Right lobe of liver (tissue), 6 donors: Measurements from ENCODE around the gene PTPN9. TPM values are rescaled to one million over a fixed set of nuclear protein-coding genes. Genes with fewer than 3 reads are reported as not detected.
"Not testable (repeated sequence)": the region's sequence is repeated elsewhere in the genome, so short reads cannot be mapped to it uniquely, and the experiment has no call there.

ENCODE experiments used
- ATAC-seq, 4 donors: fragments of 200-7000 bp; cut with Tn5 transposase; one replicate each; pipeline ENCODE4 v1.9.1; 2020; ENCODE audit warnings: mild to moderate bottlenecking in 4 of 4, moderate library complexity in 4 of 4
- DNase-seq, 3 donors: peaks; one replicate each; pipeline ENCODE4 v3.0.0-alpha.2; 2020
- H3K27ac ChIP-seq, 3 donors: fragments of 200-600 bp; one replicate each; pipeline ENCODE4 v1.8.0; 2022
- H3K27me3 ChIP-seq, 2 donors: fragments of 200-600 bp; one replicate each; pipeline ENCODE4 v1.8.0; 2022
- H3K36me3 ChIP-seq, 4 donors: fragments of 200-600 bp; sonication (generic) in 1 of 4; one replicate each; pipeline versions ENCODE4 v1.5.1 to v1.8.0; 2017 to 2022; ENCODE audit warnings: control low read depth in 1 of 4
- H3K4me1 ChIP-seq, 4 donors: fragments of 200-600 bp; sonication (generic) in 1 of 4; one replicate each; pipeline versions ENCODE4 v1.5.1 to v1.8.0; 2017 to 2022; ENCODE audit warnings: control low read depth in 1 of 4
- H3K4me3 ChIP-seq, 3 donors: fragments of 200-600 bp; one replicate each; pipeline ENCODE4 v1.8.0; 2022
- H3K9me3 ChIP-seq, 4 donors: fragments of 200-600 bp; sonication (generic) in 1 of 4; one replicate each; pipeline versions ENCODE4 v1.5.1 to v1.8.0; 2017 to 2022; ENCODE audit warnings: control low read depth in 1 of 4
- POLR2A ChIP-seq: fragments of 450-650 bp; IDR thresholded peaks from one replicate; pipeline ENCODE4 v1.6.1; 2017; ENCODE audit warnings: antibody characterized with exemption, mild to moderate bottlenecking
- WGBS: methylation state at CpG from one replicate; pipeline ENCODE4 v1.1.6; 2018; ENCODE audit warnings: low coverage, low lambda C conversion rate; ENCODE audit not compliant: insufficient coverage; ENCODE audit errors: missing lambda C conversion rate; 5-methylcytosine and 5-hydroxymethylcytosine counted together
- intact Hi-C, 2 donors: fragments of 100-400 bp; cut with DNase I; formaldehyde crosslinking; loops; one replicate each; pipeline versions ENCODE4 v1.11.2 to v1.14.1; 2022
- total RNA-seq, 6 experiments: library from RNA; depleted of rRNA in 2 of 6; stranded (reverse); fragments of >200 nt in 2 of 6; fragmentation: NEBNext Ultra II Directional in 3 of 6; extraction: Animal tissue kit (Norgen Biotek cat#: 25700) in 3 of 6; gene quantifications; one replicate each; pipeline versions ENCODE4 v1.1.0 to v1.2.4, GENCODE V29; 2016 to 2023
- TF ChIP-seq, protein P1 (sequence below), 4 donors: fragments of 200-600 bp in 3 of 4; fragments of 450-650 bp in 1 of 4; IDR thresholded peaks; one replicate each; pipeline versions ENCODE4 v1.5.1 to v1.8.0; 2016 to 2022; ENCODE audit warnings: antibody characterized with exemption in 4 of 4, mild to moderate bottlenecking in 2 of 4
- donor health status: DM: no; HTN: yes; CAD: no.
- donor health status: DM: no; HTN: no; CAD: no.
- donor health status: DM: no; HTN: no; CAD: no.
- donor health status: DM: no; HTN: yes; CAD: no.
- donor health status: DM: no; HTN: yes; CAD: no.

PTPN9 gene
- total RNA-seq, 6 experiments from 2014 or later, result 7.6 to 15.4 (median 10.0) TPM

DNA sequence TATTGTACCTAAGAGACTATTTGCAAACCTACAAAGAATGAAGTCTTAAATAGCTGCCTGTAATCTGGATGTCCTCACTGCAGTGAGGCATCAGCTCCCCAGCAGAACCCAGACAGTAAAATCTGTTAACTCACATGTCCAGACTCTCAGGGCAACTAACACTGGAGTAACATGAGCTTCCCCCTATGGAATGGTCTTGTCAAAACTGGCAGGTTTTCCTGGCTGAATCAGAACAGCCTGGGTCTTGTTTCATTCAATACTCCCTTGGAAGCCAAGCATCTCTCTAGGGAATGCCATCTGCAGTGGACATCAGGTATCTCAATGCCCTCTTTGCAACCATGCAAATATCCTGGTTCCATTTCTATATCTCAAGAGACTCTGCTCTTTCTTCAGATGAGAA lies 24.4 kb downstream of the PTPN9 start:
- DNase-seq, result no peak
- Histone ChIP-seq H3K4me1 (peaks cover 0 to 6% (median 2%) of the 10 kb centered on the region in 4 donors), H3K27me3 (no peaks in the 10 kb centered on the region), H3K36me3 (no peaks in the 10 kb centered on the region), H3K27ac (no peak overlapping the region), H3K4me3 (no peak overlapping the region), H3K9me3 (no peaks in the 10 kb centered on the region)
- TF ChIP-seq, protein P1, sequence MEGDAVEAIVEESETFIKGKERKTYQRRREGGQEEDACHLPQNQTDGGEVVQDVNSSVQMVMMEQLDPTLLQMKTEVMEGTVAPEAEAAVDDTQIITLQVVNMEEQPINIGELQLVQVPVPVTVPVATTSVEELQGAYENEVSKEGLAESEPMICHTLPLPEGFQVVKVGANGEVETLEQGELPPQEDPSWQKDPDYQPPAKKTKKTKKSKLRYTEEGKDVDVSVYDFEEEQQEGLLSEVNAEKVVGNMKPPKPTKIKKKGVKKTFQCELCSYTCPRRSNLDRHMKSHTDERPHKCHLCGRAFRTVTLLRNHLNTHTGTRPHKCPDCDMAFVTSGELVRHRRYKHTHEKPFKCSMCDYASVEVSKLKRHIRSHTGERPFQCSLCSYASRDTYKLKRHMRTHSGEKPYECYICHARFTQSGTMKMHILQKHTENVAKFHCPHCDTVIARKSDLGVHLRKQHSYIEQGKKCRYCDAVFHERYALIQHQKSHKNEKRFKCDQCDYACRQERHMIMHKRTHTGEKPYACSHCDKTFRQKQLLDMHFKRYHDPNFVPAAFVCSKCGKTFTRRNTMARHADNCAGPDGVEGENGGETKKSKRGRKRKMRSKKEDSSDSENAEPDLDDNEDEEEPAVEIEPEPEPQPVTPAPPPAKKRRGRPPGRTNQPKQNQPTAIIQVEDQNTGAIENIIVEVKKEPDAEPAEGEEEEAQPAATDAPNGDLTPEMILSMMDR (IDR thresholded peaks at IDR 0.05), result no peak
- TF ChIP-seq POLR2A, result no peak
- no peak for ATAC-seq
- intact Hi-C loops, result no loop called here

DNA sequence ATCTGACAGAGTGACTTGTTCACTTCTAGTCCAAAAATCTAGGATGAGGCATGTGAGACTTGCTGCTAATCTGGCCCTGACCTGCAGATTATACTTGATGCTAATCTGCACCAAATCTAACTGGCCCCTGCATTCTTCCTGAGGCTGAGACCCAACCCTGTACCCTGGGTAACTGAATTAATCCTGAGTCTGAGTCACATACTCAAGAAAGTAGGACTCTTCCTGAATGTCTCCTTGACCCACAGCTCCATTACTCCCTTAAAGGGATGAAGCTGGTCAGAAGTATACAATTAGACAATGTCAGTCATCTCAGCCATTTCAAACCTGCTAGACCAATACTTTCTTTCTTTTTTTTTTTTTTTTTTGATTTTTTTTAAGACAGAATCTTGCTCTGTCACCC lies 25.5 kb downstream of the PTPN9 start:
- DNase-seq (no peak), ATAC-seq (no peak)
- intact Hi-C loops, result no loop called here
- Histone ChIP-seq H3K36me3 (no peaks in the 10 kb centered on the region), H3K4me3 (no peak overlapping the region), H3K27ac (no peak overlapping the region), H3K27me3 (no peaks in the 10 kb centered on the region), H3K9me3 (no peaks in the 10 kb centered on the region), H3K4me1 (peaks cover 0 to 6% (median 2%) of the 10 kb centered on the region in 4 donors)
- TF ChIP-seq, protein P1 (IDR thresholded peaks at IDR 0.05), result no peak
- no peak for TF ChIP-seq POLR2A

DNA sequence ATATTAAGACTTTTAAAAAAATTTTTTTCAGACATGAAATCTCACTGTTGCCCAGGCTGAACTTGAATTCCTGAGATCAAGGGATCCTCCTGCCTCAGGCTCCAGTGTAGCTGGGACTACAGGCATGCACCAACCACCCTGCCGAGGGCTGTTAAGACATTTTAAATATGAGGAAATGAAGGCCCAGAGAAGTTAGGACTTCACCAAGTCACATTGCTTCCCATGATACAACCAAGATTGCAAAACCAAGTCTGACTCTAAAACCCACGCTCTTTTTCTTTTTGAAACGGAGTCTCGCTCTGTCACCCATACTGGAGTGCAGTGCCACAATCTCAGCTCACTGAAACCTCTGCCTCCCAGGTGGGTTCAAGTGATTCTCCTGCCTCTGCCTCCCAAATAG lies 28.0 kb downstream of the PTPN9 start:
- Histone ChIP-seq H3K27ac (no peak overlapping the region), H3K36me3 (no peaks in the 10 kb centered on the region), H3K9me3 (no peaks in the 10 kb centered on the region), H3K27me3 (no peaks in the 10 kb centered on the region), H3K4me1 (peaks cover 0 to 6% (median 2%) of the 10 kb centered on the region in 4 donors), H3K4me3 (no peak overlapping the region)
- DNase-seq (no peak), ATAC-seq (peak in 2 of 4 donors; percentile 42 to 46)
- intact Hi-C loops, result no loop called here
- no peak for TF ChIP-seq POLR2A
- TF ChIP-seq, protein P1 (IDR thresholded peaks at IDR 0.05), result no peak
- 54% methylated on average over 3 of the region's 4 CpGs for WGBS

DNA sequence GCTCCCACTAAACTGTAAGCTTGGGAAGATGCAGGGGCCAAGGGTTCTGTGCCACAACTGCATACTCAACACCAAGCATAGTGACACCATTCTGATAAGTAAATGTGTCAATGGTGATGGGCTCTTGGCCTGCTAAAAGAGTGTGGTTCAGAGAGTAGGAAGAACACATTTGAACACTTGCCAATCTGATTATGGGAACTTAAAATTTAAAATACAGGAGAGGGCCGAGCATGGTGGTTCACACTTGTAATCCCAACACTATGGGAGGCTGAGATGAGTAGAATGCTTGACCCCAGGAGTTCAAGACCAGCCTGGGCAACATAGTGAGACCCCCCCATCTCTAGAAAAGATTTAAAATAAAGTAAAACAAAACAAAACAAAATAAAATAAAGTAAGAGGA lies 34.1 kb downstream of the PTPN9 start:
- Histone ChIP-seq H3K9me3 (no peaks in the 10 kb centered on the region), H3K27ac (no peak overlapping the region), H3K36me3 (no peaks in the 10 kb centered on the region), H3K4me3 (no peak overlapping the region), H3K4me1 (peaks cover 0 to 19% (median 3%) of the 10 kb centered on the region in 4 donors), H3K27me3 (no peaks in the 10 kb centered on the region)
- DNase-seq (no peak), ATAC-seq (no peak)
- 20% methylated on average over 1 of the region's 1 CpG for WGBS
- intact Hi-C loops, result no loop called here
- TF ChIP-seq, protein P1 (IDR thresholded peaks at IDR 0.05), result no peak
- TF ChIP-seq POLR2A, result no peak

DNA sequence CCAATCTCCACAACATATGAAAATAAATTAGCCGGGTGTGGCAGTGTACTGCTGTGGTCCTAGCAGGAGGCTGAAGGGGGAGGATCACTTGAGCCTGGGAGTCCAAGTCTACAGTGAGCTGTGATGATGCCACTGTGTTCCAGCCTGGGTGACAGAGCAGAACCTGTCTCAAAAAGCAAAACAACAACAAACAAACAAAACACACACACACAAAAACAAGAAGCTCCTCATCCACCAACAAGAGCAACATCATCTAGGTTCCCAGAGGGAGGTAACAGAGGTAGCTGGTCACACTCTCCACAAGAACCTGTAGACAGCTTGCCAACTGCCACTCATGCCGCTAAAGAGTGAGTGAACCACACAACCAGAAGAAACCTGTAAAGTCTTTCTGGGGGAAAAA lies 34.8 kb downstream of the PTPN9 start:
- Histone ChIP-seq H3K36me3 (no peaks in the 10 kb centered on the region), H3K27me3 (no peaks in the 10 kb centered on the region), H3K27ac (no peak overlapping the region), H3K9me3 (no peaks in the 10 kb centered on the region), H3K4me3 (no peak overlapping the region), H3K4me1 (peaks cover 0 to 22% (median 3%) of the 10 kb centered on the region in 4 donors)
- WGBS, result 100% methylated on average over 1 of the region's 2 CpGs
- no peak for TF ChIP-seq POLR2A
- TF ChIP-seq, protein P1 (IDR thresholded peaks at IDR 0.05), result no peak
- intact Hi-C loops, result no loop called here
- DNase-seq, result no peak
- peak in 2 of 4 donors; percentile 18 to 30 for ATAC-seq

DNA sequence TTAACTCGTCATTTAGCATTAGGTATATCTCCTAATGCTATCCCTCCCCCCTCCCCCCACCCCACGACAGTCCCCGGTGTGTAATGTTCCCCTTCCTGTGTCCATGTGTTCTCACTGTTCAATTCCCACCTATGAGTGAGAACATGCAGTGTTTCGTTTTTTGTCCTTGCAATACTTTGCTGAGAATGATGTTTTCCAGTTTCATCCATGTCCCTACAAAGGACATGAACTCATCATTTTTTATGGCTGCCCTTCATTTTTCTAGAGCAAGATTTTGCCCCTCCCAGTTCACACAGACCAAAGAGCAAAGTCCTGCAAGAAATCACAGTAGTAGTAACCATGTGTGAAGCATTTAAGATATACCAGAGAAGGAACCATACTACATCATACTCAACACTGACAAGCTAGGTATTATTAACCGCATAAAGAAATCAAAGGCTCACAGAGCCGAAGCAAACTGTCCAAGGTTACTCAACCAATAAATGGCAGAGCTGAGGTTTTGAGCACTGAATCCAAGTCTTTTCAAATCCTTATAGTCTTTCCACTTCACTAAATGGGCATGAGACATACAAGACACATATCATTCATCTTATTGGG lies 36.1 kb downstream of the PTPN9 start:
- H3K27me3 ChIP-seq, H3K9me3 ChIP-seq, H3K36me3 ChIP-seq, H3K4me3 ChIP-seq, intact Hi-C loops, H3K27ac ChIP-seq, DNase-seq: not testable (repeated sequence)
- 75% methylated on average over 6 of the region's 6 CpGs for WGBS
- H3K4me1 ChIP-seq, result peaks cover 0 to 22% (median 3%) of the 10 kb centered on the region in 4 donors
- ATAC-seq, result peak in 1 of 4 donors; percentile 33
